Mesenchymal stem cell (in vitro differentiated cells and primary cell): Measurements from ENCODE around the gene FAM110D.

Experiments
- DNase-seq: peaks from one replicate; pipeline ENCODE4 v3.0.0-alpha.2; 2013
- H2AFZ ChIP-seq: one replicate; pipeline ENCODE4 v1.6.1; 2013; ENCODE audit warnings: low read depth, mild to moderate bottlenecking, control low read depth, inconsistent platforms, low read length, moderate library complexity
- H2AK5ac ChIP-seq: 2 replicates; pipeline ENCODE4 v1.6.1; 2013; ENCODE audit warnings: low read length, moderate library complexity, mild to moderate bottlenecking, inconsistent platforms; ENCODE audit not compliant: severe bottlenecking
- H2BK120ac ChIP-seq: one replicate; pipeline ENCODE4 v1.6.1; 2013; ENCODE audit warnings: low read depth, mild to moderate bottlenecking, inconsistent platforms, low read length, moderate library complexity
- H2BK12ac ChIP-seq, 2 experiments: one replicate each; pipeline ENCODE4 v1.6.1; 2013; ENCODE audit warnings: inconsistent platforms in 2 of 2, low read length in 2 of 2, mild to moderate bottlenecking in 2 of 2, moderate library complexity in 2 of 2, control low read depth in 1 of 2
- H2BK15ac ChIP-seq: one replicate; pipeline ENCODE4 v1.6.1; 2013; ENCODE audit warnings: mild to moderate bottlenecking, low read depth, inconsistent platforms; ENCODE audit not compliant: poor library complexity, severe bottlenecking
- H2BK5ac ChIP-seq: 2 replicates; pipeline ENCODE4 v1.6.1; 2013; ENCODE audit warnings: low read depth, mild to moderate bottlenecking, low read length, control low read depth, inconsistent platforms; ENCODE audit not compliant: poor library complexity, severe bottlenecking
- H3K14ac ChIP-seq, 2 experiments: one replicate each; pipeline ENCODE4 v1.6.1; 2013; ENCODE audit warnings: inconsistent platforms in 2 of 2, low read length in 2 of 2, control low read depth in 1 of 2, mild to moderate bottlenecking in 1 of 2, moderate library complexity in 1 of 2
- H3K18ac ChIP-seq, 2 experiments: one replicate each; pipeline ENCODE4 v1.6.1; 2013; ENCODE audit warnings: inconsistent platforms in 2 of 2, low read length in 2 of 2, control low read depth in 1 of 2, low read depth in 1 of 2, mild to moderate bottlenecking in 1 of 2
- H3K23ac ChIP-seq, 2 experiments: one replicate each; pipeline ENCODE4 v1.6.1; 2013; ENCODE audit warnings: inconsistent platforms in 2 of 2, low read length in 2 of 2, mild to moderate bottlenecking in 2 of 2, moderate library complexity in 2 of 2, control low read depth in 1 of 2
- H3K27ac ChIP-seq: 2 replicates; pipeline ENCODE4 v1.5.1; 2013; ENCODE audit warnings: mild to moderate bottlenecking, moderate library complexity, low read length, control low read depth, inconsistent platforms; ENCODE audit not compliant: poor library complexity, severe bottlenecking
- H3K27me3 ChIP-seq, 2 experiments: 2 replicates each; pipeline versions ENCODE4 v1.6.1 to v1.7.0; 2013; ENCODE audit warnings: low read length in 2 of 2, mild to moderate bottlenecking in 2 of 2, moderate library complexity in 2 of 2, control low read depth in 1 of 2, inconsistent platforms in 1 of 2; ENCODE audit not compliant: control insufficient read depth in 1 of 2, insufficient read depth in 1 of 2
- H3K36me3 ChIP-seq, 2 experiments: 2 replicates each; pipeline versions ENCODE4 v1.6.1 to v1.7.0; 2013; ENCODE audit warnings: low read length in 2 of 2, control low read depth in 1 of 2, inconsistent platforms in 1 of 2, low read depth in 1 of 2, mild to moderate bottlenecking in 1 of 2; ENCODE audit not compliant: insufficient read depth in 2 of 2, control insufficient read depth in 1 of 2
- H3K4ac ChIP-seq, 2 experiments: one replicate each; pipeline ENCODE4 v1.6.1; 2013; ENCODE audit warnings: inconsistent platforms in 2 of 2, low read length in 2 of 2, mild to moderate bottlenecking in 2 of 2, moderate library complexity in 2 of 2, control low read depth in 1 of 2, low read depth in 1 of 2
- H3K4me1 ChIP-seq: 2 replicates; pipeline ENCODE4 v1.6.1; 2013; ENCODE audit warnings: low read depth, low read length, control low read depth; ENCODE audit not compliant: control insufficient read depth, insufficient read depth
- H3K4me2 ChIP-seq: 2 replicates; pipeline ENCODE4 v1.6.1; 2013; ENCODE audit warnings: low read length, mild to moderate bottlenecking, inconsistent platforms; ENCODE audit not compliant: poor library complexity, severe bottlenecking
- H3K4me3 ChIP-seq, 2 experiments: 2 replicates each; pipeline versions ENCODE4 v1.5.1 to v1.7.0; 2013; ENCODE audit warnings: low read length in 2 of 2, mild to moderate bottlenecking in 2 of 2, control low read depth in 1 of 2, low read depth in 1 of 2; ENCODE audit not compliant: insufficient read depth in 1 of 2
- H3K79me1 ChIP-seq: replicated peaks from 2 replicates; pipeline ENCODE4 v1.6.1; 2013; ENCODE audit warnings: mild to moderate bottlenecking, control low read depth, low read length, inconsistent platforms; ENCODE audit not compliant: poor library complexity, severe bottlenecking
- H3K9ac ChIP-seq: 2 replicates; pipeline ENCODE4 v1.7.0; 2013; ENCODE audit warnings: mild to moderate bottlenecking, low read length, moderate library complexity
- H3K9me3 ChIP-seq: 2 replicates; pipeline ENCODE4 v1.7.0; 2013; ENCODE audit warnings: mild to moderate bottlenecking, low read length; ENCODE audit not compliant: control insufficient read depth
- H4K8ac ChIP-seq: one replicate; pipeline ENCODE4 v1.6.1; 2013; ENCODE audit warnings: inconsistent platforms, mild to moderate bottlenecking, low read length, moderate library complexity
- H4K91ac ChIP-seq: one replicate; pipeline ENCODE4 v1.6.1; 2013; ENCODE audit warnings: mild to moderate bottlenecking, low read length, inconsistent platforms
- WGBS: methylation state at CpG from one replicate; pipeline ENCODE4 v1.1.7; 2013; ENCODE audit warnings: mixed read lengths; 5-methylcytosine and 5-hydroxymethylcytosine counted together

Gene FAM110D

DNA sequence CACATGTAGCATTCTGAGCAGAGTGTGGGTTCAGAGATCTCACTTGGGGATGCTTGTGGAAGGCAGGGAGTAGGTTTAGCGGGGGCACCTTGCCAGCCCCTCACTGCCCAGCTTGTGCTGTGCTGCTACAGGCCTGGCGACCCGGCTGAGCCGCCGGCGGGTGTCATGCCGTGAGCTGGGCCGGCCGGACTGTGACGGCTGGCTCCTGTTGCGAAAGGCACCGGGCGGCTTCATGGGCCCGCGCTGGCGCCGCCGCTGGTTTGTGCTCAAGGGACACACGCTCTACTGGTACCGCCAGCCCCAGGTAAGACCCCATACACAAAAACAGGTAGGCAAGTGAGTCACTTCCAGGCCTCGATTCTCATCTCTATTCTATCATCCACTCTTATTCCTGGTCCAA lies 26.0 kb downstream of the FAM110D start:
- H3K23ac ChIP-seq, result no peak overlapping the region

DNA sequence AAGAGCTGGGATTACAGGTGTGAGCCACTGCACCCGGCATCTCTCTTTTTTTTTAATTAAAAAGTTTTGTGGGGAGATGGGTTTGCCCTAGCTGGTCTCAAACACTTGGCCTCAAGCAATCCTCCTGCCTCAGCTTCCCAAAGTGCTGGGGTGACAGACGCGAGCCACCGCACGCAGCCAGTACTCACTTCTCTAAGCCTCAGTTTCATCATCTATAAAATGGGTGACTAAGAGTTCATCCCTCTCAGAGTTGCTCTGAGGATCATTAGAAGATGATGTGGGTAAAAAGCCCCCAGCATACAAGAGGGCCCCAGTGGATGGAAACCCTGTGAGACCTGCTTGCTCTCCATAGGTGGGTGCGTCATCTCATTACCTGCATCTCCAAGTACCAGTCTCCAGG lies 29.0 kb downstream of the FAM110D start:
- no peak for DNase-seq
- Histone ChIP-seq H4K8ac (no peak overlapping the region), H3K9me3 (no peaks in the 10 kb centered on the region), H3K9ac (no peak overlapping the region), H3K79me1 (no peaks in the 10 kb centered on the region), H3K18ac (no peak overlapping the region), H2BK120ac (no peak overlapping the region), H3K4me1 (no peaks in the 10 kb centered on the region), H3K4me3 (no peak overlapping the region), H2AK5ac (no peak overlapping the region), H3K4ac (no peak overlapping the region), H3K23ac (no peak overlapping the region), H2BK5ac (no peak overlapping the region), H3K27ac (no peak overlapping the region), H3K27me3 (peaks cover 13 to 40% of the 10 kb centered on the region in 2 experiments), H3K4me2 (no peak overlapping the region), H3K14ac (no peak overlapping the region), H3K36me3 (no peaks in the 10 kb centered on the region), H2BK15ac (no peak overlapping the region), H2BK12ac (no peak overlapping the region), H2AFZ (no peak overlapping the region), H4K91ac (no peak overlapping the region)
- WGBS, result 100% methylated on average over 1 of the region's 6 CpGs

More for the DNA sequence above, 26.0 kb downstream of the FAM110D start:
- H3K18ac ChIP-seq, result no peak overlapping the region
- no peak overlapping the region for H4K8ac ChIP-seq
- H4K91ac ChIP-seq, result no peak overlapping the region
- H3K9ac ChIP-seq, result no peak overlapping the region
- H3K36me3 ChIP-seq, result no peaks in the 10 kb centered on the region
- H2AK5ac ChIP-seq, result no peak overlapping the region
- no peak overlapping the region for H2BK5ac ChIP-seq
- no peak overlapping the region for H2AFZ ChIP-seq
- H3K9me3 ChIP-seq, result no peaks in the 10 kb centered on the region
- H2BK120ac ChIP-seq, result no peak overlapping the region
- H3K27ac ChIP-seq, result no peak overlapping the region
- H3K4me1 ChIP-seq, result no peaks in the 10 kb centered on the region
- no peak overlapping the region for H3K4me2 ChIP-seq
- H2BK12ac ChIP-seq, result no peak overlapping the region
- H3K14ac ChIP-seq, result no peak overlapping the region
- H3K27me3 ChIP-seq, result peaks cover 0 to 36% of the 10 kb centered on the region in 2 experiments
- H3K4me3 ChIP-seq, result no peak overlapping the region
- H2BK15ac ChIP-seq, result no peak overlapping the region
- DNase-seq, result no peak
- no peak overlapping the region for H3K4ac ChIP-seq
- no peaks in the 10 kb centered on the region for H3K79me1 ChIP-seq
- 98% methylated on average over 18 of the region's 21 CpGs for WGBS

DNA sequence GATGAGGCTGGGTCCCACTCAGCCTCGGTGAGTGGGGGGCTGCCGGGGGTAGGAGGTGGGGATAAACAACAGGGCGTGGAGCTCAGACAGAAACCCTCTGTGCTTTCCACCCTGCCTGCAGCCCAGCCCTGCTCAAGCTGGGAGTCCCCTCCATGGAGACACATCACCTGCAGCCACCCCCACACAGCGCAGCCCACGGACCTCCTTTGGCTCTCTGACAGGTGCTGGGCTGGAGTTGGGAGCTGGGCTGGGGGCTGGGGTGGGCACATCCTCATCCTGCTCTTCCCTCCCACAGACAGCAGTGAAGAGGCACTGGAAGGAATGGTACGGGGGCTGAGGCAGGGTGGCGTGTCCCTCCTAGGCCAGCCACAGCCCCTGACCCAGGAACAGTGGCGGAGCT lies 29.6 kb downstream of the FAM110D start:
- no peak for DNase-seq
- no peak overlapping the region for H3K9ac ChIP-seq
- no peak overlapping the region for H2AK5ac ChIP-seq
- no peak overlapping the region for H4K8ac ChIP-seq
- no peak overlapping the region for H4K91ac ChIP-seq
- H2BK5ac ChIP-seq, result no peak overlapping the region
- no peak overlapping the region for H3K27ac ChIP-seq
- 98% methylated on average over 3 of the region's 8 CpGs for WGBS
- H3K4me1 ChIP-seq, result no peaks in the 10 kb centered on the region
- H3K18ac ChIP-seq, result no peak overlapping the region
- H2BK12ac ChIP-seq, result no peak overlapping the region
- peaks cover 18 to 39% of the 10 kb centered on the region in 2 experiments for H3K27me3 ChIP-seq
- H2BK120ac ChIP-seq, result no peak overlapping the region
- no peak overlapping the region for H3K4ac ChIP-seq
- H3K4me3 ChIP-seq, result no peak overlapping the region
- no peak overlapping the region for H2BK15ac ChIP-seq
- H3K79me1 ChIP-seq, result no peaks in the 10 kb centered on the region
- H3K14ac ChIP-seq, result no peak overlapping the region
- no peak overlapping the region for H3K23ac ChIP-seq
- no peaks in the 10 kb centered on the region for H3K9me3 ChIP-seq
- no peak overlapping the region for H2AFZ ChIP-seq
- no peak overlapping the region for H3K4me2 ChIP-seq
- H3K36me3 ChIP-seq, result no peaks in the 10 kb centered on the region

DNA sequence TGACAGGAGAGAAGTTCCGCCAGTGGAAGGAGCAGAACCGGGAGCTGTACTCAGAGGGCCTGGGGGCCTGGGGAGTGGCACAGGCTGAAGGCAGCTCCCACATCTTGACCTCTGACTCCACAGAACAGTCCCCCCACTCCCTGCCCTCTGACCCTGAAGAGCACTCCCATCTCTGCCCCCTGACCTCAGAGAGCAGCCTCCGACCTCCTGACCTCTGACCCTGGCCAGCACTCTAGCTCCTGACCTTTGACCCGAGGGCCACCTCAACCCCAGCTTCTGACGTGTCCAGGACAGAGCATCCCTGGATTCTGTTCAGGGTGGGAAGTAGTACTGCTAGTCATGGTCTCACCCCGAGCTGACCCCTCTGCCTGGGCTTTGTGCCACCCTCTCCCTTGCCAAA lies 30.5 kb downstream of the FAM110D start:
- Histone ChIP-seq H4K8ac (no peak overlapping the region), H3K9ac (no peak overlapping the region), H3K4me1 (no peaks in the 10 kb centered on the region), H3K79me1 (no peaks in the 10 kb centered on the region), H2AK5ac (no peak overlapping the region), H3K9me3 (no peaks in the 10 kb centered on the region), H2BK120ac (no peak overlapping the region), H2BK5ac (no peak overlapping the region), H3K36me3 (no peaks in the 10 kb centered on the region), H3K23ac (no peak overlapping the region), H2BK12ac (no peak overlapping the region), H2BK15ac (no peak overlapping the region), H4K91ac (no peak overlapping the region), H3K18ac (no peak overlapping the region), H3K14ac (no peak overlapping the region), H2AFZ (no peak overlapping the region), H3K27me3 (peaks cover 26 to 47% of the 10 kb centered on the region in 2 experiments), H3K4me3 (no peak overlapping the region), H3K27ac (no peak overlapping the region), H3K4ac (no peak overlapping the region), H3K4me2 (no peak overlapping the region)
- no peak for DNase-seq
- WGBS, result 72% methylated on average over 6 of the region's 6 CpGs
